GM19467 (cell line): Measurements from ENCODE around the gene ZSCAN20.

Experiments
- ATAC-seq: cut with Tn5 transposase; IDR thresholded peaks from one replicate; pipeline ENCODE4 v1.9.1; 2021; ENCODE audit warnings: mild to moderate bottlenecking, moderate library complexity; ENCODE audit not compliant: unreplicated experiment

ZSCAN20 gene

GRCh38 chr1:33527934-33528333 is 55.5 kb downstream of the ZSCAN20 start:
- no peak for ATAC-seq

DNA sequence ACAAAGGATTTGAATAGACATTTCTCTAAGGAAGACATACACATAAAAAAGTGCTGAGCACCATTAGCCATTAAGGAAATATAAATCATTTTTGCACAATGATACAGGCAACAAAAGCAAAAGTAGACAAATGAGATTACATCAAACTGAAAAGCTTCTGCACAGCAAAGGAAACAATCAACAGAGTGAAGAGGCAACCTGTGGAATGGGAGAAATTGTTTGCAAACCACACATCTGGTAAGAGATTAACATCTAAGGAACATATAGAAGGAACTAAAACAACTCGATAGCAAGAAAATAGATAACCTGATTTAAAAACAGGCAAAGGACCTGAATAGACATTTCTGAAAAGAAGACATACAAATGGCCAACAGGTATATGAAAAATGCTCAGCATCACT is 57.5 kb downstream of the ZSCAN20 start:
- no peak for ATAC-seq

- no peak for ATAC-seq
Observed at GRCh38 chr1:33532250-33532649, 59.8 kb downstream of the ZSCAN20 start.

DNA sequence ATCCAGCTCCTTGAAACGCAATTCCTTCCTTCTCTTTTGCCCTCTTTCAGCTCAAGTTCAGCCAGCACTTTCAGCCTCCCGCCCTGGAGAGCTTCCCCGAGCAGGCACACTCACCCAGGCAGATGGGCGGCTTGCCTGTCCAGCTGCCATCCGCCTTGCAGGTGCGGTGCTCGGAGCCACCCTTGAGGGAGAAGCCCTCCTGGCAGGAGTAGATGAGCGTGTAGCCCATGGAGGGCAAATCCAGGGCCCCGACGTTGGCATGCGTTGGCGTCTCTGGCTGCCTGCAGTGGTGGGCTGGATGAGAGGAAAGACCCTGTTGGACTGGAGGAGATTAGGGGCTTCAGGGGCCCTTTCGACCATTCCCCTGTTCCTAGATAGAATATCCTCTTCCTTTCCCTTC is 60.5 kb downstream of the ZSCAN20 start:
- ATAC-seq, result no peak

DNA sequence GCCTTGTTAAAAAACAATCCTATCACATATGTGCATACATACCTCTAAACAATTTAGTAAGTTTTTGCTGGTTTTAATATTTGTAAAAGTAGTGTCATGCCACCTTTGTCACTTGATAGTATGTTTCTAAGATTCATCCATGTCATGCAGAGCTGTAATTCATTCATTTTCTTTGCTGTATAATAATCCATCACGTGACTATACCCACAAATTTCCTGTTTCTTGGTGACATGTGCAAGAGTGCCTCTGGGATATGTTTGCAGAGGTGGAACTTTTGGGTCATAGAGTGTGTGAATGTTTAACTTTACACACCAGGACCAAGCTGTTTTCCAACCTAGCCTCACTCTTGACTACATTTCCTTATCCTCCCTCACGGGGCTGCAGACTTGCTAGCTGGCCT is 62.9 kb downstream of the ZSCAN20 start:
- no peak for ATAC-seq

- ATAC-seq, result no peak
Observed at GRCh38 chr1:33537885-33538284, 65.4 kb downstream of the ZSCAN20 start.

GRCh38 chr1:33541966-33542365 is 69.5 kb downstream of the ZSCAN20 start:
- no peak for ATAC-seq
